Kidney (tissue), 14 donors: ENCODE results near the gene ELOVL2. TPM values are rescaled to one million over a fixed set of nuclear protein-coding genes. Genes with fewer than 3 reads are reported as not detected.

ENCODE experiments used
- DNase-seq, 5 donors: peaks; one replicate each; pipeline ENCODE4 v3.0.0-alpha.2; 2013 to 2020
- FAIRE-seq: peaks from 2 replicates; lab custom pipeline; 2012; peaks lifted over from hg19 to GRCh38; lab: Jason Lieb, UNC
- H3K27ac ChIP-seq, 2 donors: one replicate each; pipeline ENCODE4 v1.7.0; 2013; ENCODE audit warnings: low read depth in 2 of 2, low read length in 2 of 2, inconsistent platforms in 1 of 2
- H3K27me3 ChIP-seq: one replicate; pipeline ENCODE4 v1.7.1; 2013; ENCODE audit warnings: low read length, inconsistent platforms; ENCODE audit not compliant: control insufficient read depth, insufficient read depth
- H3K36me3 ChIP-seq, 3 donors: one replicate each; pipeline versions ENCODE4 v1.7.0 to v1.7.1; 2013; ENCODE audit warnings: low read length in 3 of 3, control low read depth in 1 of 3, inconsistent platforms in 1 of 3; ENCODE audit not compliant: insufficient read depth in 3 of 3, control insufficient read depth in 2 of 3
- H3K4me1 ChIP-seq, 3 donors: one replicate each; pipeline versions ENCODE4 v1.7.0 to v1.7.1; 2013; ENCODE audit warnings: low read length in 3 of 3, inconsistent platforms in 1 of 3, low read depth in 1 of 3; ENCODE audit not compliant: control insufficient read depth in 2 of 3, insufficient read depth in 2 of 3
- H3K4me3 ChIP-seq, 3 donors: one replicate each; pipeline versions ENCODE4 v1.7.0 to v1.8.1; 2013; ENCODE audit warnings: low read length in 3 of 3, control low read depth in 1 of 3, inconsistent platforms in 1 of 3
- H3K9ac ChIP-seq, 3 donors: one replicate each; pipeline versions ENCODE4 v1.7.0 to v1.7.1; 2013; ENCODE audit warnings: low read length in 3 of 3, control low read depth in 1 of 3, inconsistent platforms in 1 of 3
- H3K9me3 ChIP-seq, 3 donors: one replicate each; pipeline versions ENCODE4 v1.7.0 to v1.7.1; 2013; ENCODE audit warnings: low read length in 3 of 3, control low read depth in 1 of 3, inconsistent platforms in 1 of 3; ENCODE audit not compliant: control insufficient read depth in 2 of 3, insufficient read depth in 1 of 3
- intact Hi-C: fragments of 100-400 bp; cut with DNase I; formaldehyde crosslinking; loops from one replicate; pipeline ENCODE4 v1.11.1; 2022
- polyA plus RNA-seq: library from polyadenylated mRNA; stranded (reverse); fragments of 350-450 nt; fragmentation: Illumina TruSeq; extraction: RNeasy Lipid Tissue Mini Kit (QIAGEN cat#74804); gene quantifications from one replicate; pipeline ENCODE4 v1.2.3, GENCODE V29; 2014; ENCODE audit warnings: low read depth, low replicate concordance; ENCODE audit not compliant: insufficient read depth
- total RNA-seq: library from RNA; stranded (reverse); fragmentation: NEBNext Ultra II Directional; extraction: Animal tissue kit (Norgen Biotek cat#: 25700); gene quantifications from one replicate; pipeline ENCODE4 v1.2.1, GENCODE V29; 2021
- TF ChIP-seq, protein P1 (sequence below): IDR thresholded peaks from 3 replicates; pipeline ENCODE4 v1.5.1; 2012; ENCODE audit warnings: mild to moderate bottlenecking, moderate library complexity, borderline replicate concordance; ENCODE audit not compliant: insufficient read depth; ENCODE audit errors: extremely low read depth
- donor health status: control.
- donor health status: control.
- donor health status: control.
- donor health status: control.
- donor health status: control.
- donor health status: DM: yes; HTN: yes; CAD: no.
- donor health status: Normal renal cell carcinoma (clear cell type).

Gene ELOVL2
- total and polyA plus RNA-seq, 2 donors from 2014 or later = 0.79 TPM; not detected in 1

DNA sequence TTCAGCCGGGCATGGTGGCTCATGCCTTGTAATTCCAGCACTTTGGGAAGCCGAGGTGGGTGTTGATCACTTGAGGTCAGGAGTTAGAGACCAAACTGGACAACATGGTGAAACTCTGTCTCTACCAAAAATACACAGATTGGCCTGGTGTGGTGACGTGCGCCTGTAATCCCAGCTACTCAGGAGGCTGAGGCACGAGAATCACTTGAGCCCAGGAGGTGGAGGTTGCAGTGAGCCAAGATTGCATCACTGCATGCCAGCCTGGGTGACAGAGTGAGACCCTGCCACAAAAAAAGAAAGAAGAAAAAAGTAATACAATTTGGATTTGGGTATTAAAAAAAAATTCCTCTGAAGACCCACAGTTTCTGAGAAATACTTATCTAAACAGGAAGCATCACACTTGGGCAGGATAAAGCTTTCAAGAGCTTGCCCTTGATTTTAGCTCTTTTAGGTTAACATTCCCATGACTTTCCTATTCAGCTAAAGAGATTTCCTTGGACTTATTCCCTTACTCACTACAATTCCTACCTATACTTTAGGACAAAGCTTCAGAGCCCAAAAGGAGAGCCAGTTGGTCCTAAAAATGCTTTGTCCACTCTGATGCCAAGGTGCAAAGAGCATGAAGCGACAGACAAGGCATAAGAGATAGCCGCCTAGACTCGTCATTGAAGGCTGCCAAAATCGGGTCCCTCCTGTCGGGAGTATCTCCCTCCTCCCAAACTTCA lies 1.9 kb downstream of the ELOVL2 start:
- H3K4me3 ChIP-seq = no peak overlapping the region
- no peak overlapping the region for H3K9ac ChIP-seq
- H3K36me3 ChIP-seq = no peaks in the 10 kb centered on the region
- DNase-seq = no peak
- peaks cover 0 to 2% (median 0%) of the 10 kb centered on the region in 3 donors for H3K4me1 ChIP-seq
- intact Hi-C loops = no loop called here
- no peak for FAIRE-seq
- no peaks in the 10 kb centered on the region for H3K27me3 ChIP-seq
- H3K27ac ChIP-seq = no peak overlapping the region
- TF ChIP-seq, protein P1, sequence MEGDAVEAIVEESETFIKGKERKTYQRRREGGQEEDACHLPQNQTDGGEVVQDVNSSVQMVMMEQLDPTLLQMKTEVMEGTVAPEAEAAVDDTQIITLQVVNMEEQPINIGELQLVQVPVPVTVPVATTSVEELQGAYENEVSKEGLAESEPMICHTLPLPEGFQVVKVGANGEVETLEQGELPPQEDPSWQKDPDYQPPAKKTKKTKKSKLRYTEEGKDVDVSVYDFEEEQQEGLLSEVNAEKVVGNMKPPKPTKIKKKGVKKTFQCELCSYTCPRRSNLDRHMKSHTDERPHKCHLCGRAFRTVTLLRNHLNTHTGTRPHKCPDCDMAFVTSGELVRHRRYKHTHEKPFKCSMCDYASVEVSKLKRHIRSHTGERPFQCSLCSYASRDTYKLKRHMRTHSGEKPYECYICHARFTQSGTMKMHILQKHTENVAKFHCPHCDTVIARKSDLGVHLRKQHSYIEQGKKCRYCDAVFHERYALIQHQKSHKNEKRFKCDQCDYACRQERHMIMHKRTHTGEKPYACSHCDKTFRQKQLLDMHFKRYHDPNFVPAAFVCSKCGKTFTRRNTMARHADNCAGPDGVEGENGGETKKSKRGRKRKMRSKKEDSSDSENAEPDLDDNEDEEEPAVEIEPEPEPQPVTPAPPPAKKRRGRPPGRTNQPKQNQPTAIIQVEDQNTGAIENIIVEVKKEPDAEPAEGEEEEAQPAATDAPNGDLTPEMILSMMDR = no peak
- no peaks in the 10 kb centered on the region for H3K9me3 ChIP-seq

DNA sequence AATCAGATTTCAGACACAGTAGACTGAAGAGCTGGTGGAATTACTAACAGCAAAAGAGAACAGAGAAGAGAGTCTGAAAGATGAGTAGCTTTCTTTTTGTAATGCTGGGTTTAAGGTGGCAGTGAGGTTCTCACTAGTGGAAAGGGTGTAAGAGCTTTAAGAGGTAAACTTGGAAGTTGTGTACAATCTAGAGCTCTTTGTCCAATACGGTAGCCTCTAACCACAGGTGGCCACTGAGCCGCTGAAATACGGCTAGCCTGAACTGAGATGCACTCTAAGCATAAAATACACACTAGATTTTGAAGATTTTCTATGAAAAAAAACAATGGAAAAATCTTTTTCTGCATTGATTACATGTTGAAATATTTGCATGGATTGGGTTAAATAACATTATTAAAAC lies 4.0 kb downstream of the ELOVL2 start:
- H3K27me3 ChIP-seq = no peaks in the 10 kb centered on the region
- no peak overlapping the region for H3K27ac ChIP-seq
- H3K4me3 ChIP-seq = no peak overlapping the region
- FAIRE-seq = no peak
- TF ChIP-seq, protein P1 = no peak
- no peaks in the 10 kb centered on the region for H3K9me3 ChIP-seq
- H3K36me3 ChIP-seq = no peaks in the 10 kb centered on the region
- DNase-seq = no peak
- H3K4me1 ChIP-seq = peaks cover 0 to 2% (median 0%) of the 10 kb centered on the region in 3 donors
- intact Hi-C loops = no loop called here
- H3K9ac ChIP-seq = no peak overlapping the region

DNA sequence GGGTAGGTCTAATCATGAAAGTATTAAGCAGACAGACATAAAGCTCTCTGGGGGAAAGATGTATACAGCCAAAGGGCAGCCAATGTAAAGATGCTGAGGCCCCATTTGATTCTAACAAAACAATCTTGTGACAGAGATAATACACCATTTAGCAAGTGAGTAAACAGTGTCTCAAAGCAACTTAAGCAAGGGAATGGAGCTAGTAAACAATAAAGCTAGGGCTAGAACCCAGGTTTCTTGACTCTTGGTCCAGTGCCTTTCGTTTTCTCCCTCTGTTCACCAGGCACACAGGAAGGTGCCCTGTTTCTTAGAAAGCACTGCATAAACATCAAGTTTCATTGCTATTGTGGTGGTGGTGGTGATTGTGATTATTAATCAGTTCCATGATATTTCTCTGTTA lies 5.1 kb downstream of the ELOVL2 start:
- H3K36me3 ChIP-seq = no peaks in the 10 kb centered on the region
- no peak overlapping the region for H3K9ac ChIP-seq
- DNase-seq (no peak), FAIRE-seq (no peak)
- H3K27me3 ChIP-seq = no peaks in the 10 kb centered on the region
- H3K27ac ChIP-seq = no peak overlapping the region
- H3K4me1 ChIP-seq = no peaks in the 10 kb centered on the region
- no peak overlapping the region for H3K4me3 ChIP-seq
- no peaks in the 10 kb centered on the region for H3K9me3 ChIP-seq
- intact Hi-C loops = no loop called here
- TF ChIP-seq, protein P1 = no peak

DNA sequence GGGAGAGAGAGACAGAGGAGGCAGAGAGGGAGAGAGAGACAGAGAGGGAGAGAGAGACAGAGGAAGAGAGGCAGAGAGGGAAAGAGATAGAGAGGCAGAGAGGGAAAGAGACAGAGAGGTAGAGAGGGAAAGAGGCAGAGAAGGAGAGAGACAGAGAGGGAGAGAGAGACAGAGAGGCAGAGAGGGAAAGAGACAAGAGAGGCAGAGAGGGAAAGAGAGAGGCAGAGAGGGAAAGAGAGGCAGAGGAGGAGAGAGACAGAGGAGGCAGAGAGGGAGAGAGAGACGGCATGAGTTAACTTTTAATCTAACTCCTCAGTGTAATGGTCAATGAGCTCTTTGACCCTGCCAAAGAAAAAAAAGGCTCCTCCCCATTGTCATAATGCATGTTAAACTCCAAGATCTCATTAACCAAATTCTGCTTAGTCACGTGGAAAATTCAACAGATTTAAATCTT lies 7.1 kb downstream of the ELOVL2 start:
- intact Hi-C loops = no loop called here
- H3K27me3 ChIP-seq = no peaks in the 10 kb centered on the region
- TF ChIP-seq, protein P1 = no peak
- no peaks in the 10 kb centered on the region for H3K4me1 ChIP-seq
- H3K9me3 ChIP-seq = no peaks in the 10 kb centered on the region
- H3K9ac ChIP-seq = no peak overlapping the region
- no peak overlapping the region for H3K4me3 ChIP-seq
- FAIRE-seq (no peak), DNase-seq (no peak)
- no peaks in the 10 kb centered on the region for H3K36me3 ChIP-seq
- no peak overlapping the region for H3K27ac ChIP-seq
